ENCODE data around the gene TNKS2. TPM values are rescaled to one million over a fixed set of nuclear protein-coding genes. Genes with fewer than 3 reads are reported as not detected.

The TNKS2 gene
- total RNA-seq, result 52.9 and 57.0 TPM in 2 replicates

GRCh38 chr10:91797874-91798648, at the start of gene TNKS2:
TSS of gene TNKS2 (plus strand) at chr10:91798426. CDS start at chr10:91798691, 265 bp downstream.

GRCh38 chr10:91909117-91909677, 111.0 kb downstream of the TNKS2 start, which contains the start of gene FGFBP3:
TSS of gene FGFBP3 (minus strand) at chr10:91909486. CDS start at chr10:91908969, 517 bp downstream.

Small RNAs within 50 kb of the gene (small RNA-seq; reads per million reads assigned to genes)
- gene AL359198.2 (not detected), gene SRP9P1 (not detected)

Other genes with a start within 250 kb of the TNKS2 start
- 175 and 372 TPM in 2 replicates for gene PPP1R3C, start 165.4 kb upstream of the TNKS2 start, total RNA-seq
- gene FGFBP3, start 111.1 kb downstream of the TNKS2 start, total RNA-seq, result 0.32 and 0.91 TPM in 2 replicates
- 47.2 and 55.9 TPM in 2 replicates for gene BTAF1, start 125.3 kb downstream of the TNKS2 start, total RNA-seq

Data from articular chondrocyte of knee joint (primary cell).